ENCODE data around the gene FOXP1.

GRCh38 chr3:71045212-71045916, 538.2 kb downstream of the FOXP1 start:
- TF ChIP-seq CTCF (IDR thresholded peaks at IDR 0.05): no peak
- TF ChIP-seq SIN3A (IDR thresholded peaks at IDR 0.05; ENCODE audit: borderline replicate concordance, insufficient read depth, low read depth, low read length): no peak
- no peak for TF ChIP-seq TCF7L2 (IDR thresholded peaks at IDR 0.05; ENCODE audit: low read depth, low read length)

Measured in Panc1 (cell line).